ENCODE measurements around the gene ABLIM1. TPM values are rescaled to one million over a fixed set of nuclear protein-coding genes. Genes with fewer than 3 reads are reported as not detected.

ABLIM1 gene
- total RNA-seq, 2 experiments from 2014 or later: 137 to 149 TPM

DNA sequence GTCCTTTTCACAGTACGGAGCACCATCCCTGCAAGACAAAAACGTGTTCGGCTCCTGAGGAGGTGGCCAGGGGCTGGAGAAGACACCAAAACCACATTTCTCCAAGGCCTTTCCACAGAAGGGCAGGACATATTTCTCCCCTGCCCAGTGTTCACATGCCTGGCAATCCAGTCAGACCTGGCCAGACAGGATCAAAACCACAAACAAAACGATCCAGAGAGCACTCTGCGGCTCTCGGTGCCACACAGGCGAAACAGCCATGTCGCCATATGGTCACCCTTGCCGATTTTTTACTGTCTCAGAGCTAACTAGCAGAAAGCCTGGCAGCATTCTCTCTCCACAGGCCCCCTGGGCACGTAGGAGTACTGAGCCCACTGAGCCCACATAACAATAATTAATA is 113.0 kb downstream of the ABLIM1 start:
- DNase-seq (no peak), ATAC-seq (ENCODE audit: low read depth) (no peak)
- no peaks in the 10 kb centered on the region for H3K36me3 Mint-ChIP-seq
- H3K9me3 Mint-ChIP-seq: no peaks in the 10 kb centered on the region
- peaks cover 76% of the 10 kb centered on the region for H3K4me1 Mint-ChIP-seq
- H3K27ac Mint-ChIP-seq: peak overlapping the region; percentile 100
- H3K27me3 Mint-ChIP-seq: no peaks in the 10 kb centered on the region
- peak overlapping the region; percentile 75 for H3K4me3 Mint-ChIP-seq
- POLR2A ChIA-PET: interaction anchor here (0.7 to 12.2 kb wide), 5 partner anchors 25 to 864 kb away, joined by 3 to 387 read pairs (median 5); no protein-coding TSS in a partner anchor

DNA sequence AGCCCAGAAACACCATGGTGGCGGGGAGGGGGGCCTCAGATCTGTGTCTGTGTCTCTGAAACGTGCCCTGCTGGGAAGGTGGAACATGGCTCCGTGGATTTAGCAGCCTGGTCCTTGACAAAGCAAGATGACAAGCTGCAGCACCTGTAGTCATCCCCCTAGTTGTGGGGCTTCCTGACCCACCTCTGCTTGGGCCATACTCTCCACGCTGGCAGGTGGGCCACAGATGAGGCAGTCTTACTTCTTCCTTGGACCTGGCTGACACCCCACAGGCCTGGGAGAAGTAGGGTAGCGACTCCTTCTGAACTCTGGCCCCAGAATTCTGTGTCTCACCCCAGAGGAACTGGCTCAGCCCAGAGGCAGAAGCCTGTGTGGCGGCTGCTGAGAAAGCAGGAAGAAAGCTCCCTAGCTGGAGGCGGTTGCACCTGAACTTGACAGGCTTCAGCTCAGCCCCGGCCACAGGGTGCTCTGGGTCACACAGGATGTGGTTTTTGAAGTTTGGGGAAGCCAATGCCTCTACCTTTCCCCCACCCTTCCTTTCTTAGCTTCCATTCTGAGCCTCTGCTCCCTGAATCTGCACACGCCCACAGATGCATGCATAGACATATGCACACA is 113.9 kb downstream of the ABLIM1 start:
- DNase-seq (peak; percentile 79), ATAC-seq (ENCODE audit: low read depth) (peak; percentile 70)
- Mint-ChIP-seq H3K9me3 (no peaks in the 10 kb centered on the region), H3K27me3 (no peaks in the 10 kb centered on the region), H3K4me3 (peak overlapping the region; percentile 75), H3K36me3 (no peaks in the 10 kb centered on the region), H3K27ac (peak overlapping the region; percentile 100), H3K4me1 (peaks cover 85% of the 10 kb centered on the region)
- POLR2A ChIA-PET: interaction anchor here (0.7 to 12.2 kb wide), 10 partner anchors 13 to 863 kb away, joined by 3 to 387 read pairs (median 6); no protein-coding TSS in a partner anchor

DNA sequence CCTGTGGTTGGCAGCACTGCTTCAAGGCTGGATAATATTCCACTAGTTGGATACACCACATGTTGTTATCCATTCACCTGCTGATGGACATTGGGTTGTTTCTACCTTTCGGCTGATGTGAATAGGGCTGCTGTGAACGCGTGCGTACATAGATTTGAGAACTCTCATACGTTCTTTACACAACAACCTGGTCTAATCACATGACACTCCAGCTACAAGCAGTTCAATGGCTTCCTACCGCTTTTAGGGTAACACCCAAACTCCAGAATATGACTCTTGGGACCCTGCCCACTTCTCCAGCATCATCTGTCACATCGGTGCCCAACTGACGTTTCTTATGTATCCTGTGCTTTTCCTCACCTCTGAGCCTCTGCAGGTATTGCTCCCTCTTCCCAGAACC is 114.6 kb downstream of the ABLIM1 start:
- ATAC-seq (ENCODE audit: low read depth) (no peak), DNase-seq (no peak)
- no peaks in the 10 kb centered on the region for H3K27me3 Mint-ChIP-seq
- no peaks in the 10 kb centered on the region for H3K36me3 Mint-ChIP-seq
- peak overlapping the region; percentile 75 for H3K4me3 Mint-ChIP-seq
- POLR2A ChIA-PET: interaction anchor here (1.2 to 12.2 kb wide), 4 partner anchors 23 to 279 kb away, joined by 4 to 387 read pairs (median 8); no protein-coding TSS in a partner anchor
- H3K9me3 Mint-ChIP-seq: no peaks in the 10 kb centered on the region
- H3K27ac Mint-ChIP-seq: peak overlapping the region; percentile 100
- peaks cover 87% of the 10 kb centered on the region for H3K4me1 Mint-ChIP-seq

DNA sequence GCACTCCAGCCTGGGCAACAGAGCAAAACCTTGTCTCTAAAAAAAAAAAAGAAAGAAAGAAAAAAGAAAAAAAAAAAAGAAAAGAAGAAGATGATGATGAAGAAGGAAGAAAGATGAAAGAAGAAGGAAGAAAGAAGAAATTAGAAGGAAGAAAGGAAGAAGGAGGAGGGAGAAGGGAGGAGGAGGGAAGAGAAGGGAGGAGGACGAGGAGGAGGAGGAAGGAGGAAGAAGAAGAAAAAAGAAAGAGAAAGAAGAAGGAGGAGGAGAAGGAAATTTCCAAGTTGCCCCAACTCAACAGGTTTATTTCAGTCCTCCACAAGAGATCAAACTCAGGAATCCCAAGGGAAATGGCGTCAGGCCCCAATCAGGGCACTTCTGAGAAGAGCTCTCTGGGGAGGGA is 115.7 kb downstream of the ABLIM1 start:
- peaks cover 85% of the 10 kb centered on the region for H3K4me1 Mint-ChIP-seq

DNA sequence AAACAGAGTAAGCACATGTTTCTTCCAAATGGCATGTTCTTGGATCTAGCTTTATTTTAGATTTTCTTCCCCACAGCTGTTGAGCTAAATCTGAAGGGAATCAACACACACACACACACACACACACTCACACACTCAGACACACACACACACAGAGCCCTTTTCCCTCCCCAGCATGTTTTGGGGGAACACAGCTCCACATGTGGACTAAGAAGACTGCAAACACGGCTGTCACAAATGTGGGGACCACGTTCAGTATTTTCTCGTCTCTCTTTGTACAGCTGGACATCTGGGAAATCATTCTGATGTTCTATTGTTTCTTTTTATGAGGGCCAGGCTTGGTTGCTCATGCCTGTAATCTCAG is 116.3 kb downstream of the ABLIM1 start:
- Mint-ChIP-seq H3K36me3 (no peaks in the 10 kb centered on the region), H3K4me3 (peak overlapping the region; percentile 80), H3K27ac (peak overlapping the region; percentile 100), H3K27me3 (no peaks in the 10 kb centered on the region), H3K9me3 (no peaks in the 10 kb centered on the region), H3K4me1 (peaks cover 80% of the 10 kb centered on the region)
- ATAC-seq (ENCODE audit: low read depth) (no peak), DNase-seq (no peak)
- POLR2A ChIA-PET: interaction anchor here (0.8 to 12.2 kb wide), 9 partner anchors 10 to 368 kb away, joined by 3 to 387 read pairs (median 5); no protein-coding TSS in a partner anchor

More for the DNA sequence above, 115.7 kb downstream of the ABLIM1 start:
- peak overlapping the region; percentile 100 for H3K27ac Mint-ChIP-seq
- ATAC-seq (ENCODE audit: low read depth) (no peak), DNase-seq (no peak)
- peak overlapping the region; percentile 80 for H3K4me3 Mint-ChIP-seq
- POLR2A ChIA-PET: interaction anchor here (0.9 to 12.2 kb wide), 5 partner anchors 10 to 369 kb away, joined by 3 to 387 read pairs (median 8); no protein-coding TSS in a partner anchor
- H3K27me3 Mint-ChIP-seq: no peaks in the 10 kb centered on the region
- H3K9me3 Mint-ChIP-seq: no peaks in the 10 kb centered on the region
- H3K36me3 Mint-ChIP-seq: no peaks in the 10 kb centered on the region

DNA sequence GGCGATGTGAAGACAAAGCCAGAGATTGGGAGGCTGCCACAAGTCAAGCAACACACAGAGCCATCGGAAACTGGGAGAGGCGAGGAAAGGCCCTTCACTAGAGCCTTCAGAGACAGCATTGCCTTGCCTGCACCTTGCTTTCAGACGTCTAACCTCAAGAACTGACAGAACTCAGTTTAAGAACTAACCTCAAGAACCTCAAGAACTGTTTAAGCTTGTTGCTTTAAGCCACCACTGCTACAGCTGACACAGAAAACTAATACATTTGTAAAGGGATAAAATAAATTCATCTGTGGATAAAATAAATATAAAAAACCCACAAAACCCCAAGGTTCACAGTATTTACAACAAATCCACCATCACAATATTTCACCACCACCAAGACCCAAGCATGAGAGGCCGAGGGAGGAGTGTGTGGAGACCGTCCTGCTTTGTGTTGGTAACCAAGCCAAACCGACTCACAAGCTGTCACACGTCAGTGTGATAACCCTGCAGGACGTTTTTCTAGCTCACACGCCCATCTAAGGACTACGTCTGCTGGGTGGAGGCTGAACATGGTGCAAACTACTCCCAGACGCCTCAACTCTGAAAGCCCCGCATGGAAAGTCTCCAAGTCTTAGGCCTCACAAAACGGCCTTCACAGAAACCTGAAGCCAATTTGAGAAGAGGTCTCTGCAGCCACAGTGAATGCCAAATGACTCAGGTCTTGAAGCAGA is 116.8 kb downstream of the ABLIM1 start:
- ATAC-seq (ENCODE audit: low read depth) (peak; percentile 78), DNase-seq (peak; percentile 63)
- Mint-ChIP-seq H3K9me3 (no peaks in the 10 kb centered on the region), H3K27ac (peak overlapping the region; percentile 100), H3K27me3 (no peaks in the 10 kb centered on the region), H3K36me3 (no peaks in the 10 kb centered on the region), H3K4me1 (peaks cover 78% of the 10 kb centered on the region), H3K4me3 (peak overlapping the region; percentile 80)
- POLR2A ChIA-PET: interaction anchor here (0.8 to 12.2 kb wide), 9 partner anchors 9 to 368 kb away, joined by 3 to 387 read pairs (median 5); no protein-coding TSS in a partner anchor

DNA sequence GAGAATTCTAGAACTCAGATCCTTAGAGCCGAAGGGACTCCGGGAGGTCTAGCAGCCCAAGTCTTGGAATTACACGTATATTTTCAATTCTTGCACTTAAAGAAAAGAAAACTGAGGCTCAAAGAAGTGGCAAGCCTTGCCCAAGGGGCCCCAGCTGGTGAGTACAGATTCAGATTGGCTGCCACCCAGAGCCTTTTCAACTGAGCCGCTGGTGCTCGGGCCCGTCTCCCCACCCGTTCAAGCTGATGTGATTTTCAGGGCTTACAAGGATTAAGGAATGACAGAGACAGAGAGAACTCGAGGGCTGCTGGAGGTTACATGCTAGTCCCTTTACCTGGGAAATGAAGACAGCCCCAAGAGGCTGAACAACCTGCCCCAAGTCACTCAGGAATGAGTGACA is 117.8 kb downstream of the ABLIM1 start:
- Mint-ChIP-seq H3K36me3 (no peaks in the 10 kb centered on the region), H3K27ac (peak overlapping the region; percentile 100), H3K9me3 (no peaks in the 10 kb centered on the region), H3K4me3 (peak overlapping the region; percentile 80), H3K27me3 (no peaks in the 10 kb centered on the region), H3K4me1 (peaks cover 75% of the 10 kb centered on the region)
- POLR2A ChIA-PET: interaction anchor here (0.8 to 12.2 kb wide), 3 partner anchors 9 to 283 kb away, joined by 3 to 387 read pairs (median 4); no protein-coding TSS in a partner anchor
- ATAC-seq (ENCODE audit: low read depth) (no peak), DNase-seq (no peak)

DNA sequence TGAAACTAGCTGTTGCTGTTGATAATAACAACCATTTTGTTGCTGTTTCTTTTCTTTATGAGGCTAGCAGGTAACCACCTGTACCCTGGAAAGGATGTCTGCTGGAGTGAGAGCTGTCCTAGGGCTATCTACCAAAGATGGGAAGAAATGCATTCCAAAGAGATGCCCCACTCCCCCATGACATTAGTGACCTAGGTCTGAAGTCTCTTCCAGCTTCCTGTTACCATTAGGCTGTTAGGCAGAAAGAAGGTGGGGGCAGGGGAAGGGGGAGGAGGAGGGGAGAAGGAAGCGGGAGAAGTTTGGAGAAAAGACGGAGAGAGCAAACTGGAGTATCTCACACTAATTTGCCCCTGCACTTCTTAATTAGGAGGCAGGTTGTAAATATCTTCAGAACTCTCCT is 118.5 kb downstream of the ABLIM1 start:
- DNase-seq: no peak
- POLR2A ChIA-PET: interaction anchor here (0.8 to 12.2 kb wide), 4 partner anchors 8 to 284 kb away, joined by 3 to 387 read pairs (median 4); no protein-coding TSS in a partner anchor
- Mint-ChIP-seq H3K4me1 (peaks cover 69% of the 10 kb centered on the region), H3K36me3 (no peaks in the 10 kb centered on the region), H3K4me3 (peak overlapping the region; percentile 80), H3K9me3 (no peaks in the 10 kb centered on the region), H3K27ac (peak overlapping the region; percentile 89), H3K27me3 (no peaks in the 10 kb centered on the region)
- ATAC-seq (ENCODE audit: low read depth): no peak

DNA sequence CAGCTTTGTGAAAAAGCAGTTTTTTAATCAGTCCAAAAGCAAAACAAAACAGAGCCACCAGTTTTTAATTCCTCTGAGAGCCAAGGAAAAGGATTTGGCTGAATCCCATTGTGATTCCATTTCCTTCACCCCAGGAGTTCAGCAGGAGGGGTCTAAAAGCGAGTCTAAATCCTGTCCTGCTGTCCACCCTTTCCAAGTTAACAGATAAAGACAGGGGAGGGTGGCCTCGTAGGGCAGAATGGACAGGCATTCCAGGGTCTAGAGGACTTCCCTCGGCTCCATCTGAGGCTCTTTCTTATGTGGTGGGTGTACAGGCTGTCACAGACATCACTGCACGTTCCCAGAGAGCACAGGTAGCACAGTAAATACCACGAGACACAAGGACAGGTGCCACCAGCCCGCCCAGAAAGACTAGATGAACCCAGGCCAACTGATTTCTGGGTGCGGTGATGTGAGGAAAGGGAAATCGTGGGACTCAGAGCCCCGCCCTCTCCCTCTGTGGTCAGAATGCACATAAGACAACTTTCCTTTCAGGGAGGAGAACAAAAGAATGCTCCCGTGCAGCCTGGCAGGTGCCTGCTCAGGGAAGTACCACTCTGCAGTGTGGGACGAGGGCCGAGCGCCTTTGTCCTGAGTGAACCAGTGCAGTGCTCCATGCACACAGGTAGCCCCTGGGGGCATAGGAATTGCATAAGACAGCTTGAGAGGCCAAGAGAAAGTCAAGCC is 119.7 kb downstream of the ABLIM1 start:
- peak overlapping the region; percentile 89 for H3K27ac Mint-ChIP-seq
- peaks cover 57% of the 10 kb centered on the region for H3K4me1 Mint-ChIP-seq
- H3K9me3 Mint-ChIP-seq: no peaks in the 10 kb centered on the region
- H3K36me3 Mint-ChIP-seq: no peaks in the 10 kb centered on the region
- H3K4me3 Mint-ChIP-seq: peak overlapping the region; percentile 80
- POLR2A ChIA-PET: interaction anchor here (1.5 to 12.2 kb wide), 2 partner anchors 18 to 399 kb away, joined by 3 to 387 read pairs; partner anchors contain the start of gene TRUB1
- peak; percentile 60 for DNase-seq
- no peaks in the 10 kb centered on the region for H3K27me3 Mint-ChIP-seq
- peak; percentile 19 for ATAC-seq (ENCODE audit: low read depth)

DNA sequence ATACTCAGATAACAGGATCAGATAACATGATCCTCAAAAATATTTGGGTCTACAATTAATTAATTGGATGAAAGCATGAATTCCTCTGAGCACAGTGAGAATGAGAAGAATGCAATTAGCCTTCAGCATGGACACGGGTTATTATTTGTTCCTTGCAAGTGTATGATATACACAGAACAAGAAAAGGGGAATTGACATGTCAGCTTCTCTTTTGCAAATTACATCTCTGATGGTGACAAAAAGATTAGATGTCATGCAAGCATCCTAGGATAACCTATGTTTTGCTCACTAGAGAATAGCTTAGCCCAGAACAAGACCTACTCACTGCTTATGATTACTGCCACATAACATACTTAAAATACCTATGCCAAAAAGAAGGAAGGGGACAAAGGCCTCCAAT is 120.3 kb downstream of the ABLIM1 start:
- H3K4me1 Mint-ChIP-seq: peaks cover 51% of the 10 kb centered on the region
- H3K36me3 Mint-ChIP-seq: no peaks in the 10 kb centered on the region
- H3K4me3 Mint-ChIP-seq: peak overlapping the region; percentile 29
- H3K27me3 Mint-ChIP-seq: no peaks in the 10 kb centered on the region
- ATAC-seq (ENCODE audit: low read depth): no peak
- no peak for DNase-seq
- POLR2A ChIA-PET: interaction anchor here (1.5 to 12.2 kb wide), 2 partner anchors 17 to 400 kb away, joined by 3 to 387 read pairs; partner anchors contain the start of gene TRUB1
- H3K27ac Mint-ChIP-seq: no peak overlapping the region
- no peaks in the 10 kb centered on the region for H3K9me3 Mint-ChIP-seq

DNA sequence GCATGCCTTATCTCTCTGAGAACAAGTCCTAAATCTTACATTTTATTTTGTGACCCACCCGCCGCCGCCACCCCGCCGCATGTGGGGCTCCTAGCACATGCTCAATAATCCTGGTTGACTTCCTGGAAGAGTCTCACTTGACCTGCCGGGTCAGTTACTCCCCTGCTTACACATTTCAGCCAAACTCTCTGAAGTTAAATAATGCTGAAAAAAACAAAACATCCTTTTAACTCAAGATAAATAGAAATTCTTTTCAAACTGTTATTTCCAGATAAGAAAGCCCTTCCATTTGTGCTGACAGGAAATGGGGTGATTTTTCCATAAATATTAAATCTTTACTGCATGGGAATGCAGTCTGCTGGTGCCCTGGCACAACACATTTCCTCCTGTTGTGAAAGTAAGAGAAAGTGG is 123.5 kb downstream of the ABLIM1 start:
- DNase-seq (no peak), ATAC-seq (ENCODE audit: low read depth) (no peak)
- POLR2A ChIA-PET: no interaction called here
- Mint-ChIP-seq H3K4me3 (no peak overlapping the region), H3K27me3 (no peaks in the 10 kb centered on the region), H3K27ac (no peak overlapping the region), H3K9me3 (no peaks in the 10 kb centered on the region), H3K36me3 (no peaks in the 10 kb centered on the region), H3K4me1 (peaks cover 20% of the 10 kb centered on the region)

DNA sequence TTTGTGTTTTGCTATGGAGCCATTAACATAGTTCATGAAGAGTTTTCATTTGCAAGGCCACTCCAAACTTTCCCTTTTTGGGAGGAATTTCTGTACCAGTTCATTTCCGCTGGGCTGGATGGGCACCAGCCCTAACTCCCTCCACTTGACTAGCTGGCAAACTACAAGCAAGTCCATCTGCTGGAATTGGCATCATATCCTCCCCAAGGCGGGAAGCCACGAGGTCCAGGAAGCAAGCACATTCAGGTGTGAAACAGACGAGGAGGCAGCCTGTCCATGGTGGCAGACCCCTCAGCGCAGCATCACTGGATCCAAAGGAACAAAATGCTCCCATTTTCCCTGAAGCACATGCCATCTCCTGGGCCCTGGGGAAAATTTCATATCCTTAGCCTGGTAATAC is 125.8 kb downstream of the ABLIM1 start:
- ATAC-seq (ENCODE audit: low read depth) (no peak), DNase-seq (no peak)
- Mint-ChIP-seq H3K36me3 (no peaks in the 10 kb centered on the region), H3K27me3 (no peaks in the 10 kb centered on the region), H3K27ac (no peak overlapping the region), H3K4me1 (peaks cover 12% of the 10 kb centered on the region), H3K4me3 (no peak overlapping the region), H3K9me3 (no peaks in the 10 kb centered on the region)
- POLR2A ChIA-PET: interaction anchor here (1.4 to 3.2 kb wide), 2 partner anchors 8 to 10 kb away, joined by 4 to 10 read pairs; no protein-coding TSS in a partner anchor

Measured in activated naive CD8-positive, alpha-beta T cell treated with anti-CD3 and anti-CD28 coated beads, Interleukin-2, amount 10 ng/mL, durations not matched to agents 7 days and 5 days (primary cell).